BJ (cell line): ENCODE data around the gene DYNLRB1. TPM values are rescaled to one million over a fixed set of nuclear protein-coding genes. Genes with fewer than 3 reads are reported as not detected.

ENCODE experiments used
- CTCF ChIA-PET: fragments of 350-600 bp; formaldehyde crosslinking; extraction: SDS; loops from one replicate; lab custom pipeline; 2021; ENCODE audit warnings: antibody characterized with exemption, inconsistent platforms; lab: Yijun Ruan, JAX
- POLR2A ChIA-PET: fragments of 300-600 bp; sonication (Branson Sonifier 250); formaldehyde crosslinking; extraction: SDS; loops from one replicate; lab custom pipeline; 2021; ENCODE audit warnings: antibody characterized with exemption; lab: Charles Lee
- DNase-seq: peaks from one replicate; pipeline ENCODE4 v3.0.0-alpha.2; 2011; ENCODE audit warnings: low read depth
- H3K27me3 ChIP-seq: 2 replicates; pipeline ENCODE4 v1.6.0; 2011; ENCODE audit warnings: low read length; ENCODE audit not compliant: control insufficient read depth, insufficient read depth
- H3K36me3 ChIP-seq: 2 replicates; pipeline ENCODE4 v1.5.1; 2011; ENCODE audit warnings: low read length; ENCODE audit not compliant: control insufficient read depth, insufficient read depth
- H3K4me3 ChIP-seq: 2 replicates; pipeline ENCODE4 v1.5.1; 2011; ENCODE audit warnings: low read depth, mild to moderate bottlenecking, control low read depth, low read length
- CTCF ChIP-seq: IDR thresholded peaks from 2 replicates; pipeline ENCODE4 v1.5.1; 2011; ENCODE audit warnings: low read depth, mild to moderate bottlenecking, control low read depth, inconsistent platforms, low read length, moderate library complexity; ENCODE audit not compliant: insufficient read depth
- polyA plus RNA-seq: library from polyadenylated mRNA; depleted of rRNA; stranded (reverse); fragments of >200 nt; gene quantifications from 2 replicates; pipeline ENCODE4 v1.2.3, GENCODE V29; 2011

The DYNLRB1 gene
- polyA plus RNA-seq, 1 experiment = 310 TPM

- no peak overlapping the region for H3K4me3 ChIP-seq
- POLR2A ChIA-PET = no interaction called here
- peaks cover 3% of the 10 kb centered on the region for H3K36me3 ChIP-seq
- H3K27me3 ChIP-seq = no peaks in the 10 kb centered on the region
- CTCF ChIA-PET = interaction anchor here (0.6 to 4.0 kb wide), 14 partner anchors 9 to 188 kb away, joined by 3 to 50 read pairs (median 5); partner anchors contain the start of gene TP53INP2
- no peak for TF ChIP-seq CTCF
- no peak for DNase-seq
Measured at GRCh38 chr20:34579979-34580940, 64.0 kb downstream of the DYNLRB1 start.

- peaks cover 4% of the 10 kb centered on the region for H3K36me3 ChIP-seq
- no peak for TF ChIP-seq CTCF
- CTCF ChIA-PET = interaction anchor here (0.6 to 2.9 kb wide), 8 partner anchors 10 to 188 kb away, joined by 3 to 17 read pairs (median 6); no protein-coding TSS in a partner anchor
- no peaks in the 10 kb centered on the region for H3K27me3 ChIP-seq
- POLR2A ChIA-PET = no interaction called here
- H3K4me3 ChIP-seq = no peak overlapping the region
- no peak for DNase-seq
Measured at GRCh38 chr20:34581341-34582184, 65.3 kb downstream of the DYNLRB1 start.

- Histone ChIP-seq H3K4me3 (no peak overlapping the region), H3K27me3 (no peaks in the 10 kb centered on the region), H3K36me3 (peaks cover 4% of the 10 kb centered on the region)
- ChIA-PET CTCF (interaction anchor here (1.2 to 2.9 kb wide), 4 partner anchors 16 to 187 kb away, joined by 3 to 17 read pairs (median 6); no protein-coding TSS in a partner anchor), POLR2A (no interaction called here)
- DNase-seq = no peak
- TF ChIP-seq CTCF = no peak
Measured at GRCh38 chr20:34582221-34582620, 66.0 kb downstream of the DYNLRB1 start.

GRCh38 chr20:34582911-34583310, 66.7 kb downstream of the DYNLRB1 start:
- ChIA-PET CTCF (interaction anchor here (1.1 to 2.9 kb wide), 6 partner anchors 14 to 186 kb away, joined by 3 to 17 read pairs (median 6); no protein-coding TSS in a partner anchor), POLR2A (interaction anchor here (0.6 kb wide), 1 partner anchor 110 kb away, joined by 6 read pairs; no protein-coding TSS in a partner anchor)
- peaks cover 4% of the 10 kb centered on the region for H3K36me3 ChIP-seq
- TF ChIP-seq CTCF = no peak
- no peak overlapping the region for H3K4me3 ChIP-seq
- H3K27me3 ChIP-seq = no peaks in the 10 kb centered on the region
- DNase-seq = no peak
